Measurements from ENCODE around the gene TRIM74.
"Not testable (repeated sequence)": the region's sequence is repeated elsewhere in the genome, so short reads cannot be mapped to it uniquely, and the experiment has no call there.

GRCh38 chr7:72950432-72950831 is 18.8 kb downstream of the TRIM74 start:
- TF ChIP-seq, protein P1, sequence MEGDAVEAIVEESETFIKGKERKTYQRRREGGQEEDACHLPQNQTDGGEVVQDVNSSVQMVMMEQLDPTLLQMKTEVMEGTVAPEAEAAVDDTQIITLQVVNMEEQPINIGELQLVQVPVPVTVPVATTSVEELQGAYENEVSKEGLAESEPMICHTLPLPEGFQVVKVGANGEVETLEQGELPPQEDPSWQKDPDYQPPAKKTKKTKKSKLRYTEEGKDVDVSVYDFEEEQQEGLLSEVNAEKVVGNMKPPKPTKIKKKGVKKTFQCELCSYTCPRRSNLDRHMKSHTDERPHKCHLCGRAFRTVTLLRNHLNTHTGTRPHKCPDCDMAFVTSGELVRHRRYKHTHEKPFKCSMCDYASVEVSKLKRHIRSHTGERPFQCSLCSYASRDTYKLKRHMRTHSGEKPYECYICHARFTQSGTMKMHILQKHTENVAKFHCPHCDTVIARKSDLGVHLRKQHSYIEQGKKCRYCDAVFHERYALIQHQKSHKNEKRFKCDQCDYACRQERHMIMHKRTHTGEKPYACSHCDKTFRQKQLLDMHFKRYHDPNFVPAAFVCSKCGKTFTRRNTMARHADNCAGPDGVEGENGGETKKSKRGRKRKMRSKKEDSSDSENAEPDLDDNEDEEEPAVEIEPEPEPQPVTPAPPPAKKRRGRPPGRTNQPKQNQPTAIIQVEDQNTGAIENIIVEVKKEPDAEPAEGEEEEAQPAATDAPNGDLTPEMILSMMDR (conservative IDR thresholded peaks at IDR 0.05), result not testable (repeated sequence)
- not testable (repeated sequence) for TF ChIP-seq ZFX (IDR thresholded peaks at IDR 0.05)

Data from C4-2B (cell line).